H1 (cell line): Measurements from ENCODE around the gene CYYR1. TPM values are rescaled to one million over a fixed set of nuclear protein-coding genes. Genes with fewer than 3 reads are reported as not detected.

ENCODE experiments used
- FOSL1 ChIP-seq: IDR thresholded peaks from 2 replicates; pipeline ENCODE4 v1.6.1; 2011; ENCODE audit warnings: mild to moderate bottlenecking, low read depth, low read length, moderate library complexity; ENCODE audit not compliant: insufficient read depth
- HDAC6 ChIP-seq: IDR thresholded peaks from one replicate; pipeline ENCODE4 v1.7.1; 2012; ENCODE audit warnings: low read depth, mild to moderate bottlenecking, inconsistent platforms, low read length, moderate library complexity
- MAX ChIP-seq: IDR thresholded peaks from 2 replicates; pipeline ENCODE4 v1.6.1; 2012; ENCODE audit warnings: inconsistent platforms
- POLR2A ChIP-seq, 2 experiments: IDR thresholded peaks; 1 replicate in 1 of 2; 2 replicates in 1 of 2; pipeline ENCODE4 v1.6.1; 2011; ENCODE audit warnings: low read depth in 2 of 2, low read length in 2 of 2, mild to moderate bottlenecking in 2 of 2; ENCODE audit errors: control extremely low read depth in 1 of 2
- SUZ12 ChIP-seq: fragments of 200-600 bp; sonication (generic); IDR thresholded peaks from 2 replicates; pipeline ENCODE4 v1.6.1; 2012; ENCODE audit warnings: mild to moderate bottlenecking, inconsistent platforms, low read length, moderate library complexity, mixed read lengths
- polyA plus RNA-seq, 7 experiments: library from polyadenylated mRNA; depleted of rRNA in 3 of 7; stranded (reverse) in 5 of 7; unstranded in 2 of 7; fragments of >200 nt in 5 of 7; fragments of 200-250 nt in 2 of 7; gene quantifications; 1 replicate in 5 of 7; 2 replicates in 1 of 7; 4 replicates in 1 of 7; pipeline versions ENCODE4 v1.2.1 to v1.2.3, GENCODE V29; 2011 to 2013; ENCODE audit warnings: missing spikeins in 2 of 7, mixed read lengths in 2 of 7
- total RNA-seq: library from RNA; stranded (reverse); fragmentation: NEBNext Ultra II Directional; extraction: Animal tissue kit (Norgen Biotek cat#: 25700); gene quantifications from 2 replicates; pipeline ENCODE4 v1.2.1, GENCODE V29; 2021

CYYR1 gene
- total and polyA plus RNA-seq, 2 of the 8 experiments (the other 6 are each of a cell fraction or from before 2014, with no cell fraction given) = 12.2 to 37.9 TPM

- TF ChIP-seq FOSL1 = no peak
- TF ChIP-seq HDAC6 = no peak
- no peak for TF ChIP-seq MAX
- TF ChIP-seq POLR2A (IDR thresholded peaks at IDR 0.05; ENCODE audit: control extremely low read depth in 1 of 2, low read depth in 2 of 2, low read length in 2 of 2) = no peak
- no peak for TF ChIP-seq SUZ12
These were observed 38.6 kb downstream of the CYYR1 start (continued) for GRCh38 chr21:26534517-26534916.
